GM19043 (cell line): ENCODE results near the gene C16orf74.

ENCODE experiments used
- ATAC-seq: cut with Tn5 transposase; IDR thresholded peaks from one replicate; pipeline ENCODE4 v1.9.1; 2021; ENCODE audit warnings: low read depth; ENCODE audit not compliant: unreplicated experiment

Gene C16orf74

GRCh38 chr16:85660843-85661739 lies 89.8 kb downstream of the C16orf74 start:
- no peak for ATAC-seq

GRCh38 chr16:85659805-85660511 lies 90.9 kb downstream of the C16orf74 start:
- ATAC-seq, result no peak

GRCh38 chr16:85659336-85659735 lies 91.6 kb downstream of the C16orf74 start:
- no peak for ATAC-seq

- ATAC-seq, result no peak
Measured at GRCh38 chr16:85658504-85659326, 92.2 kb downstream of the C16orf74 start.

DNA sequence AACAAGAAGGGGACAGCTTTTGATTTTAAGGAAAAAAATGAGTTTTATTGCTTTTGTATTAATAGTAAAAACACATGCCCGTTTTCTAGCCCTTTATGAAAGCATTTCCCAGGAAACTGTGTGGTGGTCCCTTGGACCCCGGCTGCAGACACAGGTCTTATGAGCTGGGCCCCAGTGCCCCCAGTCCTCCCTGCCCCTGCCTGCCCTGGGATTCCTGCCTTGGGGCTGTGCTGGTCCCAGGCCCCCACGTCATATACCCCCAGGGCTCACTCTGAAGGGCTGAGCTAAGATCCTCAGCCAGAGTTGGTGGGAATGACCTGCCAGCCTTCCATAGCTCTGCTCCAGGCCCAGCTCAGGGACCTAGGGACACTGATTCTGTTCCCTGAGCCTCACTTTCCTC lies 92.9 kb downstream of the C16orf74 start:
- ATAC-seq, result no peak
